Keratinocyte (primary cell): ENCODE results near the gene FOS. TPM values are rescaled to one million over a fixed set of nuclear protein-coding genes. Genes with fewer than 3 reads are reported as not detected.

Experiments
- DNase-seq: peaks from one replicate; pipeline ENCODE4 v3.0.0-alpha.2; 2011; ENCODE audit warnings: low read depth, missing footprints, low spot score
- FAIRE-seq: peaks from 2 replicates; lab custom pipeline; 2011; peaks lifted over from hg19 to GRCh38; lab: Jason Lieb, UNC
- H2AFZ ChIP-seq: 2 replicates; pipeline ENCODE4 v1.6.0; 2012; ENCODE audit warnings: low read length, control low read depth, inconsistent platforms; ENCODE audit not compliant: control insufficient read depth
- H3K27ac ChIP-seq: 2 replicates; pipeline ENCODE4 v1.5.1; 2011; ENCODE audit warnings: low read length; ENCODE audit not compliant: control insufficient read depth, insufficient read depth
- H3K27me3 ChIP-seq: 3 replicates; pipeline ENCODE4 v1.6.0; 2011; ENCODE audit warnings: low read length; ENCODE audit not compliant: control insufficient read depth, insufficient read depth; ENCODE audit errors: extremely low read depth
- H3K36me3 ChIP-seq, 2 experiments: 2 replicates in 1 of 2; 3 replicates in 1 of 2; pipeline ENCODE4 v1.5.1; 2011; ENCODE audit warnings: low read length in 2 of 2, mild to moderate bottlenecking in 1 of 2; ENCODE audit not compliant: control insufficient read depth in 2 of 2, insufficient read depth in 2 of 2; ENCODE audit errors: extremely low read depth in 1 of 2
- H3K4me1 ChIP-seq: 3 replicates; pipeline ENCODE4 v1.5.1; 2011; ENCODE audit warnings: low read length; ENCODE audit not compliant: control insufficient read depth, insufficient read depth; ENCODE audit errors: extremely low read depth
- H3K4me2 ChIP-seq: 3 replicates; pipeline ENCODE4 v1.6.0; 2011; ENCODE audit warnings: low read depth, low read length; ENCODE audit not compliant: control insufficient read depth, insufficient read depth; ENCODE audit errors: extremely low read depth
- H3K4me3 ChIP-seq, 3 experiments: fragments of 200-600 bp in 1 of 3; sonication (generic) in 1 of 3; 2 replicates in 2 of 3; 3 replicates in 1 of 3; pipeline ENCODE4 v1.5.1; 2011 to 2016; ENCODE audit warnings: low read length in 3 of 3, mild to moderate bottlenecking in 3 of 3, control low read depth in 2 of 3, inconsistent platforms in 1 of 3, low read depth in 1 of 3, mixed read lengths in 1 of 3, mixed run types in 1 of 3, moderate library complexity in 1 of 3; ENCODE audit not compliant: control insufficient read depth in 2 of 3, insufficient read depth in 2 of 3; ENCODE audit errors: extremely low read depth in 1 of 3
- H3K79me2 ChIP-seq: 2 replicates; pipeline ENCODE4 v1.6.0; 2012; ENCODE audit warnings: low read length; ENCODE audit not compliant: control insufficient read depth, insufficient read depth
- H3K9ac ChIP-seq: 3 replicates; pipeline ENCODE4 v1.6.0; 2011; ENCODE audit warnings: low read length; ENCODE audit not compliant: control insufficient read depth, insufficient read depth; ENCODE audit errors: extremely low read depth
- H3K9me1 ChIP-seq: 3 replicates; pipeline ENCODE4 v1.6.0; 2011; ENCODE audit warnings: low read length; ENCODE audit not compliant: control insufficient read depth, insufficient read depth; ENCODE audit errors: extremely low read depth
- H3K9me3 ChIP-seq: 2 replicates; pipeline ENCODE4 v1.5.1; 2012; ENCODE audit warnings: low read depth, low read length; ENCODE audit not compliant: control insufficient read depth
- H4K20me1 ChIP-seq: 3 replicates; pipeline ENCODE4 v1.6.0; 2011; ENCODE audit warnings: low read length; ENCODE audit not compliant: control insufficient read depth, insufficient read depth; ENCODE audit errors: extremely low read depth
- EZH2 ChIP-seq: IDR thresholded peaks from one replicate; pipeline ENCODE4 v1.6.1; 2012; ENCODE audit warnings: inconsistent platforms, mild to moderate bottlenecking, low read length, moderate library complexity
- dilution Hi-C: fragments of 300-500 bp; cut with MboI; formaldehyde crosslinking; loops from one replicate; pipeline ENCODE4 v1.7.0; 2020; ENCODE audit warnings: low sequenced_read_pairs; ENCODE audit not compliant: extremely low pct_ligation_motif_present
- polyA plus RNA-seq, 5 experiments: library from polyadenylated mRNA; depleted of rRNA in 3 of 5; stranded (reverse) in 3 of 5; stranded (forward) in 1 of 5; unstranded in 1 of 5; fragments of >200 nt; gene quantifications; 1 replicate in 1 of 5; 2 replicates in 3 of 5; 3 replicates in 1 of 5; pipeline versions ENCODE4 v1.2.1 to v1.2.3, GENCODE V29; 2011 to 2012; ENCODE audit warnings: missing spikeins in 2 of 5, low read depth in 1 of 5, low replicate concordance in 1 of 5
- TF ChIP-seq, protein P1 (sequence below), 3 experiments: IDR thresholded peaks in 1 of 3; conservative IDR thresholded peaks in 1 of 3; optimal IDR thresholded peaks in 1 of 3; 2 replicates in 2 of 3; 3 replicates in 1 of 3; pipeline versions ENCODE3 to v1.5.1; 2011; ENCODE audit warnings: low read length in 3 of 3, mild to moderate bottlenecking in 3 of 3, moderate library complexity in 2 of 3, control low read depth in 1 of 3, inconsistent platforms in 1 of 3; ENCODE audit not compliant: insufficient read depth in 2 of 3; ENCODE audit errors: extremely low read depth in 1 of 3

The FOS gene
- polyA plus RNA-seq, 1 donor (not counting 4 experiments of a cell fraction or from before 2014, with no cell fraction given): 121 TPM

DNA sequence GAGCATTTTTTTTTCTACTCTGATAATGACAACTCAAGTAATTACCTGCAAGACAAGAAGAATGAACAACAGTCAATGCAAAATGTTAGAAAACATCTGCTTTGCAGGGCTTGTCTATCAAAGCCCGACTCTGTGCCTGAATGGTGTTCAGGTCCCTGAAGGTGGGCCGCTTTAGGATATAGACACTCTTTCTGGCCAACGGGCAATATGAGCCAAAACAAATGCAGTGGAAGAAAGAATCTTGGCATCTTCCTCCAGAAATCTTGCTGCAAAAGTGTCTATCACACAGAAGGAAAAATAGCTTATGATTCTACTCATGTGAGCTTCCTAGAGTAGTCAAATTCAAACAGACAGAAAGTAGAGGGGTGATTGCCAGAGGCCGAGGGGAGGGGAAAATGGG, 32.7 kb downstream of the FOS start:
- H3K4me2 ChIP-seq: no peak overlapping the region
- dilution Hi-C loops: no loop called here
- H3K9me3 ChIP-seq: no peaks in the 10 kb centered on the region
- H3K9me1 ChIP-seq: no peaks in the 10 kb centered on the region
- no peak overlapping the region for H2AFZ ChIP-seq
- H3K9ac ChIP-seq: no peak overlapping the region
- no peaks in the 10 kb centered on the region for H3K27me3 ChIP-seq
- TF ChIP-seq, protein P1, sequence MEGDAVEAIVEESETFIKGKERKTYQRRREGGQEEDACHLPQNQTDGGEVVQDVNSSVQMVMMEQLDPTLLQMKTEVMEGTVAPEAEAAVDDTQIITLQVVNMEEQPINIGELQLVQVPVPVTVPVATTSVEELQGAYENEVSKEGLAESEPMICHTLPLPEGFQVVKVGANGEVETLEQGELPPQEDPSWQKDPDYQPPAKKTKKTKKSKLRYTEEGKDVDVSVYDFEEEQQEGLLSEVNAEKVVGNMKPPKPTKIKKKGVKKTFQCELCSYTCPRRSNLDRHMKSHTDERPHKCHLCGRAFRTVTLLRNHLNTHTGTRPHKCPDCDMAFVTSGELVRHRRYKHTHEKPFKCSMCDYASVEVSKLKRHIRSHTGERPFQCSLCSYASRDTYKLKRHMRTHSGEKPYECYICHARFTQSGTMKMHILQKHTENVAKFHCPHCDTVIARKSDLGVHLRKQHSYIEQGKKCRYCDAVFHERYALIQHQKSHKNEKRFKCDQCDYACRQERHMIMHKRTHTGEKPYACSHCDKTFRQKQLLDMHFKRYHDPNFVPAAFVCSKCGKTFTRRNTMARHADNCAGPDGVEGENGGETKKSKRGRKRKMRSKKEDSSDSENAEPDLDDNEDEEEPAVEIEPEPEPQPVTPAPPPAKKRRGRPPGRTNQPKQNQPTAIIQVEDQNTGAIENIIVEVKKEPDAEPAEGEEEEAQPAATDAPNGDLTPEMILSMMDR (optimal IDR thresholded peaks at IDR 0.05 in 1 of 3, IDR thresholded peaks at IDR 0.05 in 1 of 3, conservative IDR thresholded peaks at IDR 0.05 in 1 of 3; ENCODE audit: extremely low read depth in 1 of 3, insufficient read depth in 2 of 3, low read length in 3 of 3): no peak
- TF ChIP-seq EZH2: no peak
- no peak overlapping the region for H3K27ac ChIP-seq
- no peaks in the 10 kb centered on the region for H4K20me1 ChIP-seq
- no peaks in the 10 kb centered on the region for H3K79me2 ChIP-seq
- H3K36me3 ChIP-seq: no peaks in the 10 kb centered on the region
- FAIRE-seq (no peak), DNase-seq (no peak)
- no peaks in the 10 kb centered on the region for H3K4me1 ChIP-seq
- H3K4me3 ChIP-seq: no peak overlapping the region

DNA sequence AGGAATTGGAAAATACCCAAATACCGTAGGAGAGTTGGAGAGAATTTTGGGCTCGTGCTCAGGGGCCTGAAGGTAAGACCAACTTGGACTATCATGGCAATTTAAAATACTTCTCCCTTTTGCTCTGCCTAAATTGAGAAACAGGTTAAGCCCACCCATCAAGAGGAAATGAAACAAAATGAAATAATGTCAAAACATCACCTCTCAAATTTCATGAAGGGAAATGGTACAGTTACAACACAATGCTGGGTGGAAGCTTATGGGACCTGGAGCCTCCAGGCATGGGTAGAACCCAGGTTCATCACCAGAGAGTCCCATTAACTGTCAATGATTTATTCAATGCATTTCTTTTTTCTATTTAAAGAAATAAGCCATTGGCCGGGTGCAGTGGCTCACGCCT, 33.7 kb downstream of the FOS start:
- dilution Hi-C loops: no loop called here
- H3K9me1 ChIP-seq: no peaks in the 10 kb centered on the region
- H4K20me1 ChIP-seq: no peaks in the 10 kb centered on the region
- no peak overlapping the region for H3K9ac ChIP-seq
- no peak overlapping the region for H2AFZ ChIP-seq
- H3K4me3 ChIP-seq: no peak overlapping the region
- no peak for FAIRE-seq
- no peaks in the 10 kb centered on the region for H3K79me2 ChIP-seq
- no peaks in the 10 kb centered on the region for H3K4me1 ChIP-seq
- no peak overlapping the region for H3K4me2 ChIP-seq
- H3K27me3 ChIP-seq: no peaks in the 10 kb centered on the region
- H3K27ac ChIP-seq: no peak overlapping the region
- H3K36me3 ChIP-seq: no peaks in the 10 kb centered on the region
- no peaks in the 10 kb centered on the region for H3K9me3 ChIP-seq
- TF ChIP-seq, protein P1 (optimal IDR thresholded peaks at IDR 0.05 in 1 of 3, IDR thresholded peaks at IDR 0.05 in 1 of 3, conservative IDR thresholded peaks at IDR 0.05 in 1 of 3; ENCODE audit: extremely low read depth in 1 of 3, insufficient read depth in 2 of 3, low read length in 3 of 3): no peak
- no peak for TF ChIP-seq EZH2
- DNase-seq: no peak
